SIG-M5 (cell line): ENCODE data around the gene CST6.
"Not testable (repeated sequence)": the region's sequence is repeated elsewhere in the genome, so short reads cannot be mapped to it uniquely, and the experiment has no call there.

ENCODE experiments used
- DNase-seq: peaks from one replicate; lab custom pipeline; 2025; lab: John Stamatoyannopoulos, UW

CST6 gene

GRCh38 chr11:66015936-66016792, 4.4 kb downstream of the CST6 start:
- DNase-seq, result no peak

- DNase-seq, result no peak
These were observed 5.0 kb downstream of the CST6 start for GRCh38 chr11:66016793-66017177.

GRCh38 chr11:66017321-66017720, 5.5 kb downstream of the CST6 start:
- DNase-seq, result no peak

GRCh38 chr11:66020212-66020611, 8.4 kb downstream of the CST6 start:
- no peak for DNase-seq

- DNase-seq, result no peak
These were observed 9.0 kb downstream of the CST6 start for GRCh38 chr11:66020618-66021357.

GRCh38 chr11:66022401-66023185, 10.8 kb downstream of the CST6 start:
- DNase-seq, result no peak

GRCh38 chr11:66023186-66023440, 11.3 kb downstream of the CST6 start:
- not testable (repeated sequence) for DNase-seq

- DNase-seq, result no peak
These were observed 14.3 kb downstream of the CST6 start, which contains the start of gene CATSPER1 for GRCh38 chr11:66026017-66026529. Gene CATSPER1, minus strand, starts transcription at chr11:66026479. Its CDS starts 100 bp downstream, at chr11:66026379.

- no peak for DNase-seq
These were observed 21.3 kb downstream of the CST6 start for GRCh38 chr11:66032957-66033735.

- no peak for DNase-seq
These were observed 24.0 kb downstream of the CST6 start for GRCh38 chr11:66035653-66036333.

GRCh38 chr11:66036334-66036710, 24.5 kb downstream of the CST6 start:
- DNase-seq, result no peak

- no peak for DNase-seq
These were observed 25.5 kb downstream of the CST6 start for GRCh38 chr11:66037327-66037726.

GRCh38 chr11:66039765-66040164, 28.0 kb downstream of the CST6 start:
- no peak for DNase-seq

- DNase-seq, result no peak
These were observed 30.6 kb downstream of the CST6 start for GRCh38 chr11:66042227-66042995.

GRCh38 chr11:66042996-66043906, 31.4 kb downstream of the CST6 start:
- no peak for DNase-seq

GRCh38 chr11:66044757-66045156, 32.9 kb downstream of the CST6 start:
- DNase-seq, result no peak

GRCh38 chr11:66045177-66045639, 33.4 kb downstream of the CST6 start:
- DNase-seq, result no peak

- no peak for DNase-seq
These were observed 35.1 kb downstream of the CST6 start for GRCh38 chr11:66046901-66047300.
